ENCODE measurements around the gene KRT8.
A peak's percentile ranks its signal among the peaks of the same experiment; 100 is the strongest.

KRT8 gene

GRCh38 chr12:52874573-52875435, 30.1 kb downstream of the KRT8 start:
- TF ChIP-seq TOX (CRISPR knock-in tag; IDR thresholded peaks at IDR 0.05; ENCODE audit: borderline replicate concordance) (no peak), GLIS3 (CRISPR knock-in tag; IDR thresholded peaks at IDR 0.05) (no peak), CSRNP3 (CRISPR knock-in tag; IDR thresholded peaks at IDR 0.05) (no peak), OSR1 (CRISPR knock-in tag; IDR thresholded peaks at IDR 0.05) (no peak), ZNF8 (CRISPR knock-in tag; IDR thresholded peaks at IDR 0.05) (no peak)
- ATAC-seq, result no peak

- TF ChIP-seq ISL1 (CRISPR knock-in tag; IDR thresholded peaks at IDR 0.05) (no peak), ARNTL (CRISPR knock-in tag; IDR thresholded peaks at IDR 0.05; ENCODE audit: borderline replicate concordance, low read depth) (no peak), PPARA (CRISPR knock-in tag; IDR thresholded peaks at IDR 0.05; ENCODE audit: borderline replicate concordance) (no peak), PATZ1 (CRISPR knock-in tag; IDR thresholded peaks at IDR 0.05; ENCODE audit: borderline replicate concordance) (peak; percentile 29; the same call in 1 of the 2 replicates), CSRNP3 (CRISPR knock-in tag; IDR thresholded peaks at IDR 0.05) (no peak), ESRRG (CRISPR knock-in tag; IDR thresholded peaks at IDR 0.05) (no peak), CSDC2 (CRISPR knock-in tag; IDR thresholded peaks at IDR 0.05) (no peak), ZNF70 (CRISPR knock-in tag; IDR thresholded peaks at IDR 0.05) (no peak)
- peak; percentile 69 for ATAC-seq
Measured at GRCh38 chr12:52873832-52874572, 30.9 kb downstream of the KRT8 start.

- no peak for ATAC-seq
- TF ChIP-seq OSR1 (CRISPR knock-in tag; IDR thresholded peaks at IDR 0.05) (no peak), ZNF565 (CRISPR knock-in tag; conservative IDR thresholded peaks at IDR 0.05; ENCODE audit: low read depth) (no peak), ZC3H10 (CRISPR knock-in tag; IDR thresholded peaks at IDR 0.05) (no peak), ZNF70 (CRISPR knock-in tag; IDR thresholded peaks at IDR 0.05) (no peak), SNAI2 (CRISPR knock-in tag; IDR thresholded peaks at IDR 0.05) (no peak), ZFP3 (CRISPR knock-in tag; IDR thresholded peaks at IDR 0.05) (no peak), PATZ1 (CRISPR knock-in tag; IDR thresholded peaks at IDR 0.05; ENCODE audit: borderline replicate concordance) (no peak), ESRRG (CRISPR knock-in tag; IDR thresholded peaks at IDR 0.05) (no peak), BACH2 (CRISPR knock-in tag; IDR thresholded peaks at IDR 0.05; ENCODE audit: borderline replicate concordance) (no peak), ZFP30 (CRISPR knock-in tag; IDR thresholded peaks at IDR 0.05) (no peak), TSHZ2 (CRISPR knock-in tag; IDR thresholded peaks at IDR 0.05) (no peak), CSRNP3 (CRISPR knock-in tag; IDR thresholded peaks at IDR 0.05) (no peak), TCF4 (CRISPR knock-in tag; IDR thresholded peaks at IDR 0.05; ENCODE audit: borderline replicate concordance) (no peak)
Measured at GRCh38 chr12:52873513-52873831, 31.4 kb downstream of the KRT8 start.
